ENCODE results near the gene THADA. TPM values are rescaled to one million over a fixed set of nuclear protein-coding genes. Genes with fewer than 3 reads are reported as not detected.

THADA gene
- total RNA-seq, 3 donors from 2014 or later (not counting 1 experiment from before 2014, with no cell fraction given): 34.1 to 35.7 (median 35.3) TPM

GRCh38 chr2:43273529-43273928 is 322.3 kb downstream of the THADA start:
- no peak overlapping the region for H3K4me3 ChIP-seq (ENCODE audit: low read length)
- intact Hi-C loops (cut with micrococcal nuclease): no loop called here
- Mint-ChIP-seq H3K27me3 (ENCODE audit: low read depth in 2 of 2) (no peaks in the 10 kb centered on the region), H3K4me1 (peaks cover 4 to 13% of the 10 kb centered on the region in 2 donors), H3K36me3 (no peaks in the 10 kb centered on the region), H3K27ac (no peak overlapping the region), H3K4me3 (no peak overlapping the region), H3K9me3 (no peaks in the 10 kb centered on the region)
- no peaks in the 10 kb centered on the region for H3K4me1 ChIP-seq (ENCODE audit: control insufficient read depth, insufficient read depth, low read length)
- no peaks in the 10 kb centered on the region for H3K27me3 ChIP-seq (ENCODE audit: control insufficient read depth, insufficient read depth, low read length)
- H3K27ac ChIP-seq (ENCODE audit: low read length): no peak overlapping the region
- no peaks in the 10 kb centered on the region for H3K9me3 ChIP-seq (ENCODE audit: control insufficient read depth, insufficient read depth, low read length)
- WGBS (ENCODE audit: insufficient coverage): 89% methylated on average over 2 of the region's 4 CpGs
- peaks cover 9% of the 10 kb centered on the region for H3K36me3 ChIP-seq (ENCODE audit: control insufficient read depth, insufficient read depth, low read length)
- no peak for ATAC-seq
- DNase-seq: no peak
- TF ChIP-seq CTCF (IDR thresholded peaks at IDR 0.05): no peak

DNA sequence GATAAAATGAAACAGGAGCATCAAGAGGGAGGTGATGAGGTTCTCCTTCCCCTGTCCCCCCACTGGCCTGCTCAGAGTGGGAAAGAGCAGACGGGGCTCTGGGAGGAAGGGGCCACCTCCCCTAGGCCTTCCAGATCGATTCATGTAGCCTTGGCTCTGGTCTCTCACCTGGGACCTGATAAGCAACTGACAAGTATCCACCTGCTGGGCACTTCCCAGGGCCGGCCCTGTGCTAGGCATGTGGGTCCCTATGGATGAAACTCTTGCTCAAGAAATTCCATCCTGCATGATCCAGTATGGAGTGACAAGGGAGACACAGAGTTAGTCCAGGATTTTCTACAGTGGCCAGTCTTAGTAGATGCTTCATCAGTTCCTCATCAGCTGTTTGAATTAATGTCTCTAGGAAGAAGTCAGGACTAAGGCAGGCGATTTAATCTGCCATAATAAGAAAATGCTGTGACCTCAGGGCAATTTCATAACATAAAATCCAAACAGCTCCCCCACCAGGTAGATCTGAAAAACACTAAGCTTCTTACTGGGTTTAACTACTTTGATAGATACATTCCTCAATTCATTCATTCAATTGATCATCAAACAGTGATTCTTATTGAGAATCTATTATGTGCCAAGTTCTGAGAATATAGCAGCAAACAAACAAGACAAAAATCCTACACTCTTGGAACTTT is 324.8 kb downstream of the THADA start:
- no peaks in the 10 kb centered on the region for H3K4me1 ChIP-seq (ENCODE audit: control insufficient read depth, insufficient read depth, low read length)
- DNase-seq: peak in 1 of 2 donors; percentile 18
- no peaks in the 10 kb centered on the region for H3K9me3 ChIP-seq (ENCODE audit: control insufficient read depth, insufficient read depth, low read length)
- WGBS (ENCODE audit: insufficient coverage): 94% methylated on average over 3 of the region's 4 CpGs
- no peaks in the 10 kb centered on the region for H3K36me3 Mint-ChIP-seq
- intact Hi-C loops (cut with micrococcal nuclease): no loop called here
- H3K27ac Mint-ChIP-seq: no peak overlapping the region
- H3K27ac ChIP-seq (ENCODE audit: low read length): no peak overlapping the region
- H3K27me3 Mint-ChIP-seq (ENCODE audit: low read depth in 2 of 2): no peaks in the 10 kb centered on the region
- no peak overlapping the region for H3K4me3 ChIP-seq (ENCODE audit: low read length)
- ATAC-seq: no peak
- no peak overlapping the region for H3K4me3 Mint-ChIP-seq
- no peaks in the 10 kb centered on the region for H3K9me3 Mint-ChIP-seq
- no peak for TF ChIP-seq CTCF (IDR thresholded peaks at IDR 0.05)
- H3K36me3 ChIP-seq (ENCODE audit: control insufficient read depth, insufficient read depth, low read length): peaks cover 6% of the 10 kb centered on the region
- no peaks in the 10 kb centered on the region for H3K27me3 ChIP-seq (ENCODE audit: control insufficient read depth, insufficient read depth, low read length)
- peaks cover 5 to 6% of the 10 kb centered on the region in 2 donors for H3K4me1 Mint-ChIP-seq

DNA sequence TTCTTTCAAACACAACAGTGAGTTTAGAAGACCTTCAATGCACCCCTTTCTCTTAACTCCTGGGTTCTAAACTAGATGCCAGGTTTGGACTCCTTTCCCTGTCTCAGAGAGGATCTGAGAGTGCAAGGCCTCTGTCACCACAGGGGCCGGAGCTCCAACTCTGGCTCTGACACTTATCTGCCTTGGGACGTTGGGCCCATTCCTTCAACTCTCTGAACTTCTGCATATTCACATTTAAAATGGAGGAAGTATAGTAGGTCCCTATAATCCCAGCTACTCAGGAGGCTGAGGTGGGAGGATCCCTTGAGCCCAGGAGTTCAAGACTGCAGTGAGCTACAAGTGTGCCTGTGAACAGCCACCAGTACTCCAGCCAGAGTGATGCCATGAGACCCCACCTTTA is 325.4 kb downstream of the THADA start:
- H3K4me1 Mint-ChIP-seq: peaks cover 5 to 6% of the 10 kb centered on the region in 2 donors
- H3K36me3 Mint-ChIP-seq: no peaks in the 10 kb centered on the region
- H3K27ac Mint-ChIP-seq: peak overlapping the region in 1 of 2 donors; percentile 61
- Histone ChIP-seq H3K4me1 (ENCODE audit: control insufficient read depth, insufficient read depth, low read length) (no peaks in the 10 kb centered on the region), H3K4me3 (ENCODE audit: low read length) (no peak overlapping the region), H3K36me3 (ENCODE audit: control insufficient read depth, insufficient read depth, low read length) (peaks cover 4% of the 10 kb centered on the region), H3K27me3 (ENCODE audit: control insufficient read depth, insufficient read depth, low read length) (no peaks in the 10 kb centered on the region), H3K9me3 (ENCODE audit: control insufficient read depth, insufficient read depth, low read length) (no peaks in the 10 kb centered on the region), H3K27ac (ENCODE audit: low read length) (no peak overlapping the region)
- H3K27me3 Mint-ChIP-seq (ENCODE audit: low read depth in 2 of 2): no peaks in the 10 kb centered on the region
- TF ChIP-seq CTCF (IDR thresholded peaks at IDR 0.05): no peak
- H3K4me3 Mint-ChIP-seq: no peak overlapping the region
- no peaks in the 10 kb centered on the region for H3K9me3 Mint-ChIP-seq
- ATAC-seq (no peak), DNase-seq (no peak)
- intact Hi-C loops (cut with micrococcal nuclease): no loop called here
- 95% methylated on average over 2 of the region's 2 CpGs for WGBS (ENCODE audit: insufficient coverage)

DNA sequence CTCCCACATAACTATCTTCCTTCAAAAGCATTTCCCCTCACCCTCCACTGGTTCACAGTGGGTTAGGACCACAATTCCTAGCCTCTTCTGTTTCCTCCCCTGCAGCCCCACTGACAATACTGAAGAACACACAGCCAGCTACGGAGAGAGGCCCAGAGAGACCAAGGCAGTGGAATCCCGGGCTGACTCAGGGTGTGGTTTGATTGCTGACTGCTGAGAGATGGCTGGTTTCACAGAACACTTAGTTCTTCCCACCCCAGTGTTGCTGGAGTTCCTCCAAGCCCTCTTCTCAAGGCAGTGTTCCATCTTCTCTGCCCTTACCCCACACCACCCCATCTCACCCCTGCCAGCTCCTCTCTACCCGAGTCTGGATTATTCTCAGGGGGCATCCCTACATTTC is 326.1 kb downstream of the THADA start:
- intact Hi-C loops (cut with micrococcal nuclease): no loop called here
- H3K4me3 ChIP-seq (ENCODE audit: low read length): no peak overlapping the region
- H3K4me3 Mint-ChIP-seq: no peak overlapping the region
- peak overlapping the region in 1 of 2 donors; percentile 61 for H3K27ac Mint-ChIP-seq
- DNase-seq (no peak), ATAC-seq (no peak)
- no peak overlapping the region for H3K27ac ChIP-seq (ENCODE audit: low read length)
- H3K36me3 ChIP-seq (ENCODE audit: control insufficient read depth, insufficient read depth, low read length): peaks cover 4% of the 10 kb centered on the region
- H3K36me3 Mint-ChIP-seq: no peaks in the 10 kb centered on the region
- H3K4me1 Mint-ChIP-seq: peaks cover 5 to 6% of the 10 kb centered on the region in 2 donors
- H3K9me3 ChIP-seq (ENCODE audit: control insufficient read depth, insufficient read depth, low read length): no peaks in the 10 kb centered on the region
- H3K27me3 Mint-ChIP-seq (ENCODE audit: low read depth in 2 of 2): no peaks in the 10 kb centered on the region
- no peaks in the 10 kb centered on the region for H3K9me3 Mint-ChIP-seq
- no peaks in the 10 kb centered on the region for H3K27me3 ChIP-seq (ENCODE audit: control insufficient read depth, insufficient read depth, low read length)
- no peak for TF ChIP-seq CTCF (IDR thresholded peaks at IDR 0.05)
- 87% methylated on average over 3 of the region's 3 CpGs for WGBS (ENCODE audit: insufficient coverage)
- no peaks in the 10 kb centered on the region for H3K4me1 ChIP-seq (ENCODE audit: control insufficient read depth, insufficient read depth, low read length)

All from natural killer cell (primary cell).